A549 (cell line): ENCODE results near the gene SRCIN1. TPM values are rescaled to one million over a fixed set of nuclear protein-coding genes. Genes with fewer than 3 reads are reported as not detected.

Experiments used
- ATAC-seq, 2 experiments: fragments of 200-7000 bp in 1 of 2; fragments of >200 bp in 1 of 2; cut with Nextera tagmentation in 1 of 2; cut with Tn5 transposase in 1 of 2; 3 replicates each; pipeline versions ENCODE4 v1.8.0 to v1.9.1; 2018 to 2020; ENCODE audit warnings: mild to moderate bottlenecking in 1 of 2, moderate library complexity in 1 of 2
- CTCF ChIA-PET: fragments of 300-600 bp; sonication (Branson Sonifier 250); formaldehyde crosslinking; extraction: SDS; loops from one replicate; lab custom pipeline; 2021; ENCODE audit warnings: antibody characterized with exemption, inconsistent platforms; lab: Yijun Ruan, JAX
- POLR2A ChIA-PET: fragments of 350-600 bp; formaldehyde crosslinking; extraction: SDS; loops from one replicate; lab custom pipeline; 2021; ENCODE audit warnings: antibody characterized with exemption, inconsistent platforms; lab: Yijun Ruan, JAX
- DNase-seq, 2 experiments: peaks; one replicate each; pipeline versions ENCODE4 v3.0.0 to v3.0.0-alpha.2; 2011 to 2016; ENCODE audit warnings: low read depth in 1 of 2, low spot score in 1 of 2
- FAIRE-seq: peaks from 2 replicates; lab custom pipeline; 2011; peaks lifted over from hg19 to GRCh38; lab: Jason Lieb, UNC
- H3K27ac ChIP-seq, 2 experiments: fragments of >200 bp; sonication (Bioruptor Twin); formaldehyde crosslinking; 3 replicates each; pipeline ENCODE4 v1.5.1; 2016 to 2017
- H3K4me1 ChIP-seq: fragments of >200 bp; sonication (Bioruptor Twin); formaldehyde crosslinking; 3 replicates; pipeline ENCODE4 v1.6.1; 2016
- H3K4me2 ChIP-seq: fragments of >200 bp; sonication (Bioruptor Twin); formaldehyde crosslinking; 3 replicates; pipeline ENCODE4 v1.6.1; 2016
- H3K4me3 ChIP-seq: fragments of >200 bp; sonication (Bioruptor Twin); formaldehyde crosslinking; 3 replicates; pipeline ENCODE4 v1.5.1; 2016
- H3K9me3 ChIP-seq: fragments of >200 bp; sonication (Bioruptor Twin); formaldehyde crosslinking; 3 replicates; pipeline ENCODE4 v1.6.1; 2016
- ATOH8 ChIP-seq: fragments of 250-450 bp; sonication (Bioruptor Pico); IDR thresholded peaks from 2 replicates; pipeline ENCODE4 v1.5.0; 2020; ENCODE audit warnings: low read depth, mild to moderate bottlenecking, moderate library complexity
- EHF ChIP-seq: fragments of 250-450 bp; sonication (Bioruptor Pico); IDR thresholded peaks from 2 replicates; pipeline ENCODE4 v1.5.0; 2020; ENCODE audit warnings: mild to moderate bottlenecking
- ELK1 ChIP-seq: fragments of 150-350 bp; IDR thresholded peaks from 2 replicates; pipeline ENCODE4 v1.6.1; 2014; ENCODE audit warnings: low read depth, mild to moderate bottlenecking, low read length
- FOSL2 ChIP-seq, 2 experiments: fragments of 450-650 bp in 1 of 2; fragments of >200 bp in 1 of 2; sonication (Bioruptor Twin) in 1 of 2; formaldehyde crosslinking; IDR thresholded peaks; 2 replicates each; pipeline versions ENCODE4 v1.5.0 to v1.6.1; 2016 to 2020; ENCODE audit warnings: mild to moderate bottlenecking in 1 of 2, moderate library complexity in 1 of 2
- HDAC2 ChIP-seq: fragments of 200-600 bp; sonication (generic); IDR thresholded peaks from 2 replicates; pipeline ENCODE4 v1.6.1; 2016
- HES2 ChIP-seq: fragments of >200 bp; sonication (Bioruptor Twin); formaldehyde crosslinking; IDR thresholded peaks from 2 replicates; pipeline ENCODE4 v1.6.1; 2016
- HMGXB4 ChIP-seq: fragments of 250-450 bp; sonication (Bioruptor Pico); IDR thresholded peaks from 2 replicates; pipeline ENCODE4 v1.5.0; 2021; ENCODE audit warnings: mild to moderate bottlenecking, moderate library complexity, borderline replicate concordance
- HOXB5 ChIP-seq: fragments of 250-450 bp; sonication (Bioruptor Pico); IDR thresholded peaks from 2 replicates; pipeline ENCODE4 v1.5.0; 2020; ENCODE audit warnings: mild to moderate bottlenecking, moderate library complexity
- JUNB ChIP-seq: fragments of >200 bp; sonication (Bioruptor Twin); formaldehyde crosslinking; IDR thresholded peaks from 2 replicates; pipeline ENCODE4 v1.6.1; 2016
- MAFK ChIP-seq: fragments of 450-650 bp; IDR thresholded peaks from 2 replicates; pipeline ENCODE4 v1.6.1; 2014; ENCODE audit not compliant: partially characterized antibody
- PBX3 ChIP-seq: IDR thresholded peaks from 2 replicates; pipeline ENCODE4 v1.6.1; 2012
- PHF8 ChIP-seq: fragments of 200-600 bp; sonication (generic); IDR thresholded peaks from 2 replicates; pipeline ENCODE4 v1.6.1; 2016; ENCODE audit warnings: low read depth, mild to moderate bottlenecking, antibody characterized with exemption, moderate library complexity, borderline replicate concordance
- REST ChIP-seq: fragments of 200-600 bp; sonication (generic); IDR thresholded peaks from 2 replicates; pipeline ENCODE4 v1.6.1; 2016; ENCODE audit warnings: antibody characterized with exemption, mild to moderate bottlenecking, moderate library complexity
- RFX5 ChIP-seq: fragments of 450-650 bp; IDR thresholded peaks from 2 replicates; pipeline ENCODE4 v1.7.1; 2014; ENCODE audit warnings: antibody characterized with exemption, mild to moderate bottlenecking, moderate library complexity
- RNF2 ChIP-seq: fragments of 200-600 bp; sonication (generic); IDR thresholded peaks from 2 replicates; pipeline ENCODE4 v1.6.1; 2016; ENCODE audit warnings: low read depth, mild to moderate bottlenecking, antibody characterized with exemption, moderate library complexity, borderline replicate concordance
- TP53 ChIP-seq: fragments of 250-450 bp; sonication (Bioruptor Pico); IDR thresholded peaks from 2 replicates; pipeline ENCODE4 v1.5.0; 2021; ENCODE audit warnings: mild to moderate bottlenecking, moderate library complexity
- ZC3H11A ChIP-seq: fragments of 450-650 bp; IDR thresholded peaks from 2 replicates; pipeline ENCODE4 v1.6.1; 2014; ENCODE audit warnings: antibody characterized with exemption, mild to moderate bottlenecking
- ZSCAN20 ChIP-seq: fragments of 250-450 bp; sonication (Bioruptor Pico); IDR thresholded peaks from 2 replicates; pipeline ENCODE4 v1.8.0; 2022; ENCODE audit warnings: mild to moderate bottlenecking, moderate library complexity
- WGBS: methylation state at CpG from one replicate; pipeline ENCODE4 v1.1.6; 2017; ENCODE audit errors: missing lambda C conversion rate; 5-methylcytosine and 5-hydroxymethylcytosine counted together
- polyA plus RNA-seq, 4 experiments: library from polyadenylated mRNA; depleted of rRNA in 3 of 4; stranded (reverse); fragments of >200 nt; fragmentation: RNase III in 1 of 4; extraction: RNeasy Plus Mini Kit Qiagen cat#74134 plus additional on column Dnase treatment in 1 of 4; gene quantifications; 2 replicates in 3 of 4; 3 replicates in 1 of 4; pipeline ENCODE4 v1.2.3, GENCODE V29; 2011 to 2017

SRCIN1 gene
- polyA plus RNA-seq, 2 of the 4 experiments (the other 2 are of a cell fraction): 1.4 to 2.1 TPM

- ChIA-PET POLR2A (interaction anchor here (0.6 to 1.7 kb wide), 2 partner anchors 29 to 766 kb away, joined by 4 to 5 read pairs; no protein-coding TSS in a partner anchor), CTCF (interaction anchor here (0.6 to 33.9 kb wide), 13 partner anchors 12 to 223 kb away, joined by 3 to 948 read pairs (median 4); partner anchors contain the start of genes EPOP and SRCIN1)
- Histone ChIP-seq H3K4me2 (no peak overlapping the region), H3K9me3 (no peaks in the 10 kb centered on the region), H3K4me3 (no peak overlapping the region), H3K27ac (no peak overlapping the region), H3K4me1 (peaks cover 28% of the 10 kb centered on the region)
- no peak for DNase-seq
- no peak for ATAC-seq
- TF ChIP-seq ZC3H11A (no peak), PBX3 (no peak), RNF2 (no peak), MAFK (no peak), HOXB5 (CRISPR knock-in tag) (no peak), RFX5 (no peak), ATOH8 (CRISPR knock-in tag) (no peak), HMGXB4 (CRISPR knock-in tag) (no peak), ELK1 (no peak), HES2 (no peak), HDAC2 (no peak), PHF8 (no peak), TP53 (CRISPR knock-in tag) (no peak), EHF (CRISPR knock-in tag) (no peak), JUNB (no peak), ZSCAN20 (CRISPR knock-in tag) (no peak), REST (no peak), FOSL2 (IDR thresholded peaks at IDR 0.05) (no peak), FOSL2 (CRISPR knock-in tag; IDR thresholded peaks at IDR 0.05) (no peak)
- 77% methylated on average over 4 of the region's 4 CpGs for WGBS
- FAIRE-seq: no peak
These were observed 18.5 kb downstream of the SRCIN1 start for GRCh38 chr17:38587203-38587602.
